ENCODE results near the gene LBX1.

The LBX1 gene

GRCh38 chr10:101266381-101267289 lies 37.4 kb upstream of the LBX1 start:
- no peak for TF ChIP-seq CTCF (IDR thresholded peaks at IDR 0.05; ENCODE audit: low read depth, low read length)
- no peak for DNase-seq (ENCODE audit: extremely low read depth, low read depth)

- DNase-seq (ENCODE audit: extremely low read depth, low read depth): no peak
- TF ChIP-seq CTCF (IDR thresholded peaks at IDR 0.05; ENCODE audit: low read depth, low read length): no peak
Observed at GRCh38 chr10:101263150-101263752, 34.0 kb upstream of the LBX1 start.

- TF ChIP-seq CTCF (IDR thresholded peaks at IDR 0.05; ENCODE audit: low read depth, low read length): no peak
- DNase-seq (ENCODE audit: extremely low read depth, low read depth): no peak
Observed at GRCh38 chr10:101262147-101262546, 32.9 kb upstream of the LBX1 start.

GRCh38 chr10:101261702-101262101 lies 32.4 kb upstream of the LBX1 start:
- DNase-seq (ENCODE audit: extremely low read depth, low read depth): no peak
- no peak for TF ChIP-seq CTCF (IDR thresholded peaks at IDR 0.05; ENCODE audit: low read depth, low read length)

- no peak for DNase-seq (ENCODE audit: extremely low read depth, low read depth)
- TF ChIP-seq CTCF (IDR thresholded peaks at IDR 0.05; ENCODE audit: low read depth, low read length): no peak
Observed at GRCh38 chr10:101260764-101261481, 31.7 kb upstream of the LBX1 start.

- no peak for TF ChIP-seq CTCF (IDR thresholded peaks at IDR 0.05; ENCODE audit: low read depth, low read length)
- DNase-seq (ENCODE audit: extremely low read depth, low read depth): no peak
Observed at GRCh38 chr10:101258179-101258885, 29.1 kb upstream of the LBX1 start.
